IMR-90 (cell line): ENCODE results near the gene PPP1R1C. TPM values are rescaled to one million over a fixed set of nuclear protein-coding genes. Genes with fewer than 3 reads are reported as not detected.

ENCODE experiments used
- ATAC-seq: fragments of 200-7000 bp; cut with Tn5 transposase; 2 replicates; pipeline ENCODE4 v1.9.1; 2020; ENCODE audit warnings: low read depth, mild to moderate bottlenecking, moderate library complexity
- BruUV-seq: library from RNA; stranded (reverse); fragments of 400-500 nt; replicated peaks from 2 replicates; lab custom pipeline; 2021; lab: Mats Ljungman, UMichigan
- CTCF ChIA-PET: fragments of 300-600 bp; formaldehyde crosslinking; extraction: SDS; loops from one replicate; lab custom pipeline; 2021; ENCODE audit warnings: antibody characterized with exemption; lab: Yijun Ruan, JAX
- POLR2A ChIA-PET: fragments of 300-600 bp; sonication (Branson Sonifier 250); formaldehyde crosslinking; loops from one replicate; lab custom pipeline; 2022; ENCODE audit warnings: antibody characterized with exemption; ENCODE audit not compliant: unreplicated experiment; lab: Charles Lee
- DNase-seq: peaks from one replicate; pipeline ENCODE4 v3.0.0; 2013
- H2AFZ ChIP-seq: replicated peaks from 2 replicates; pipeline ENCODE3; 2013; ENCODE audit warnings: low read length, mild to moderate bottlenecking; ENCODE audit not compliant: poor library complexity
- H2AK5ac ChIP-seq: 2 replicates; pipeline ENCODE4 v1.6.1; 2013; ENCODE audit warnings: low read depth, low read length, inconsistent platforms
- H2AK9ac ChIP-seq: replicated peaks from 2 replicates; pipeline ENCODE3; 2013; ENCODE audit warnings: mild to moderate bottlenecking, low read depth, low read length, moderate library complexity; ENCODE audit not compliant: poor library complexity
- H2BK120ac ChIP-seq: 2 replicates; pipeline ENCODE4 v1.6.1; 2013; ENCODE audit warnings: low read depth, low read length, inconsistent platforms
- H2BK15ac ChIP-seq: 3 replicates; pipeline ENCODE4 v1.6.1; 2013; ENCODE audit warnings: low read depth, low read length, inconsistent platforms
- H2BK20ac ChIP-seq: 2 replicates; pipeline ENCODE4 v1.6.1; 2013; ENCODE audit warnings: low read depth, mild to moderate bottlenecking, inconsistent platforms, low read length, moderate library complexity
- H2BK5ac ChIP-seq: 2 replicates; pipeline ENCODE4 v1.6.1; 2013; ENCODE audit warnings: mild to moderate bottlenecking, low read depth, low read length, inconsistent platforms; ENCODE audit not compliant: poor library complexity, severe bottlenecking
- H3K14ac ChIP-seq: replicated peaks from 2 replicates; pipeline ENCODE4 v1.6.1; 2013; ENCODE audit warnings: low read depth, low read length, inconsistent platforms
- H3K18ac ChIP-seq: 2 replicates; pipeline ENCODE4 v1.6.1; 2013; ENCODE audit warnings: low read depth, low read length, control low read depth
- H3K23ac ChIP-seq: 2 replicates; pipeline ENCODE4 v1.6.1; 2013; ENCODE audit warnings: low read depth, low read length, inconsistent platforms
- H3K27ac ChIP-seq: 2 replicates; pipeline ENCODE4 v1.5.1; 2013; ENCODE audit warnings: mild to moderate bottlenecking, control low read depth, low read length; ENCODE audit not compliant: insufficient read depth
- H3K27me3 ChIP-seq: 2 replicates; pipeline ENCODE4 v1.6.1; 2013; ENCODE audit warnings: low read length; ENCODE audit not compliant: control insufficient read depth, insufficient read depth
- H3K36me3 ChIP-seq: 2 replicates; pipeline ENCODE4 v1.6.1; 2013; ENCODE audit warnings: low read length, mixed read lengths; ENCODE audit not compliant: control insufficient read depth, insufficient read depth
- H3K4ac ChIP-seq: 2 replicates; pipeline ENCODE4 v1.6.1; 2013; ENCODE audit warnings: low read depth, low read length, inconsistent platforms
- H3K4me1 ChIP-seq: 2 replicates; pipeline ENCODE4 v1.6.1; 2013; ENCODE audit warnings: low read length, mixed read lengths; ENCODE audit not compliant: control insufficient read depth, insufficient read depth
- H3K4me2 ChIP-seq: 2 replicates; pipeline ENCODE4 v1.6.1; 2013; ENCODE audit warnings: low read depth, mild to moderate bottlenecking, control low read depth, low read length, moderate library complexity
- H3K4me3 ChIP-seq: 2 replicates; pipeline ENCODE4 v1.5.1; 2013; ENCODE audit warnings: low read depth, mild to moderate bottlenecking, control low read depth, low read length, moderate library complexity; ENCODE audit not compliant: insufficient read depth
- H3K56ac ChIP-seq: 2 replicates; pipeline ENCODE4 v1.6.1; 2013; ENCODE audit warnings: low read length, inconsistent platforms; ENCODE audit not compliant: insufficient read depth; ENCODE audit errors: extremely low read depth
- H3K79me1 ChIP-seq, 2 experiments: 2 replicates each; pipeline ENCODE4 v1.6.1; 2013; ENCODE audit warnings: low read length in 2 of 2, inconsistent platforms in 1 of 2, low read depth in 1 of 2
- H3K9ac ChIP-seq: 2 replicates; pipeline ENCODE4 v1.6.1; 2013; ENCODE audit warnings: low read depth, low read length, control low read depth
- H3K9me1 ChIP-seq: 2 replicates; pipeline ENCODE4 v1.6.1; 2013; ENCODE audit warnings: low read length, inconsistent platforms; ENCODE audit not compliant: insufficient read depth
- H3K9me3 ChIP-seq: 2 replicates; pipeline ENCODE4 v1.6.1; 2013; ENCODE audit warnings: low read length; ENCODE audit not compliant: control insufficient read depth, insufficient read depth
- H4K20me1 ChIP-seq: 2 replicates; pipeline ENCODE4 v1.6.1; 2013; ENCODE audit warnings: low read length, inconsistent platforms; ENCODE audit not compliant: insufficient read depth
- H4K5ac ChIP-seq: 2 replicates; pipeline ENCODE4 v1.6.1; 2013; ENCODE audit warnings: mild to moderate bottlenecking, low read depth, low read length, control low read depth
- H4K8ac ChIP-seq, 2 experiments: 2 replicates each; pipeline ENCODE4 v1.6.1; 2013; ENCODE audit warnings: low read depth in 2 of 2, low read length in 2 of 2, control low read depth in 1 of 2, inconsistent platforms in 1 of 2
- H4K91ac ChIP-seq: 2 replicates; pipeline ENCODE4 v1.6.1; 2013; ENCODE audit warnings: low read depth, low read length, inconsistent platforms; ENCODE audit not compliant: insufficient read depth
- BHLHE40 ChIP-seq: fragments of 150-350 bp; IDR thresholded peaks from 2 replicates; pipeline ENCODE4 v1.6.1; 2016; ENCODE audit warnings: mild to moderate bottlenecking, low read depth, low read length
- MXI1 ChIP-seq: IDR thresholded peaks from 2 replicates; pipeline ENCODE4 v1.6.1; 2012; ENCODE audit warnings: low read depth, mild to moderate bottlenecking, low read length, moderate library complexity, borderline replicate concordance
- RCOR1 ChIP-seq: IDR thresholded peaks from 2 replicates; pipeline ENCODE4 v1.6.1; 2012; ENCODE audit warnings: mild to moderate bottlenecking, low read length, improper control_type of control experiment; ENCODE audit not compliant: insufficient replicate concordance
- RFX5 ChIP-seq: IDR thresholded peaks from 2 replicates; pipeline ENCODE4 v1.8.0; 2012; ENCODE audit warnings: low read depth, mild to moderate bottlenecking, low read length, moderate library complexity
- SMC3 ChIP-seq: fragments of 150-350 bp; IDR thresholded peaks from 2 replicates; pipeline ENCODE4 v1.6.1; 2016; ENCODE audit warnings: low read depth, mild to moderate bottlenecking, antibody characterized with exemption, low read length, moderate library complexity
- WGBS, 2 experiments: methylation state at CpG; one replicate each; pipeline versions ENCODE4 v1.1.5 to v1.1.7; 2013; ENCODE audit warnings: missing lambda C conversion rate in 2 of 2; ENCODE audit not compliant: insufficient read length in 1 of 2; ENCODE audit errors: extremely low coverage in 2 of 2; 5-methylcytosine and 5-hydroxymethylcytosine counted together
- dilution Hi-C: fragments of 300-500 bp; cut with HindIII; formaldehyde crosslinking; loops from one replicate; pipeline ENCODE4 v1.14.3; 2018; ENCODE audit warnings: low sequenced_read_pairs; ENCODE audit not compliant: unreplicated experiment
- in situ Hi-C: fragments of 300-500 bp; cut with MboI; formaldehyde crosslinking; loops from 3 replicates; pipeline ENCODE4 v1.14.3; 2019; ENCODE audit warnings: low sequenced_read_pairs, inconsistent platforms, mixed read lengths
- intact Hi-C: fragments of 100-400 bp; cut with micrococcal nuclease; formaldehyde crosslinking; loops from 2 replicates; pipeline ENCODE4 v1.10.0; 2022
- polyA plus RNA-seq, 3 experiments: library from polyadenylated mRNA; depleted of rRNA; stranded (reverse); fragments of >200 nt; gene quantifications; 2 replicates each; pipeline ENCODE4 v1.2.3, GENCODE V29; 2012; ENCODE audit warnings: low replicate concordance in 1 of 3
- total RNA-seq: library from RNA; depleted of rRNA; stranded (reverse); fragments of >200 nt; gene quantifications from 2 replicates; pipeline ENCODE4 v1.2.3, GENCODE V29; 2012

The PPP1R1C gene
- total and polyA plus RNA-seq, 2 of the 4 experiments (the other 2 are of a cell fraction) = 0.10 to 0.36 TPM

DNA sequence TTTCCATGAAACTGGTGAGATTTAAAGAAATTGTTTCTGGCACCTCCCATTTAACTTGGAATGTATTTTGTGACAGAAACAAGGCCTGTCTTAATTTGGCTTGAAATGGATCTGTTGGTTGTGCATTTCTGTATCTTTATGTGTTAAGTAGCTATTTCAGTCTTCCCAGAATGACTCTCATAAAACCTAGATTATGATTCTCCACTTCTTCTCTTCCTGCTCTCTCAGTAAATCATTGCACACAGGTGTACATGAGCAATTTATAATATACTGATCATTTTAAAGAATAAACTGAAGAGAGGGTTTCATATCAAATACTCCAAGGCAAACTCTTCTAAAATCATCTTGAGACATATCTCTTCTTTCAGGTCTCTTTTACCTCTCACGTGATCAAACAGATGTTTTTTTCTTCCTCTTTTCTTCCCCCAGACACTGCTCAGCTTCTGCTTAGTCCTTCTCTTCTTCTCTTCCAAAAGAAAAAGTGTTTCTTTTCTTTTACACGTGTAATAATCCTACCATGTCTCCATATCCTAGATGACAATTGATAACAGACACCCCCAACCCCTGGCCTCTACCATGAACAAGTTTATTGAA, 112.0 kb downstream of the PPP1R1C start:
- intact Hi-C loops = no loop called here
- Histone ChIP-seq H2AK5ac (no peak overlapping the region), H2AK9ac (no peak overlapping the region), H2BK5ac (no peak overlapping the region), H3K4me3 (no peak overlapping the region), H3K36me3 (no peaks in the 10 kb centered on the region), H3K4ac (no peak overlapping the region), H2BK120ac (no peak overlapping the region), H2AFZ (no peak overlapping the region), H2BK15ac (no peak overlapping the region), H3K56ac (no peak overlapping the region), H3K23ac (no peak overlapping the region), H3K79me1 (no peaks in the 10 kb centered on the region), H3K27ac (no peak overlapping the region), H3K4me1 (no peaks in the 10 kb centered on the region), H3K4me2 (no peak overlapping the region), H3K18ac (no peak overlapping the region), H3K27me3 (no peaks in the 10 kb centered on the region), H3K14ac (no peak overlapping the region), H3K9me3 (no peaks in the 10 kb centered on the region), H2BK20ac (no peak overlapping the region), H4K5ac (no peak overlapping the region), H4K8ac (no peak overlapping the region), H3K9me1 (no peaks in the 10 kb centered on the region), H3K9ac (no peak overlapping the region), H4K20me1 (no peaks in the 10 kb centered on the region), H4K91ac (no peak overlapping the region)
- BruUV-seq = no TSS peak
- in situ Hi-C loops = no loop called here
- POLR2A ChIA-PET = no interaction called here
- dilution Hi-C loops = no loop called here
- 100% methylated on average over 1 of the region's 2 CpGs; no CpG with 5 or more reads in 1 of the 2 experiments for WGBS, 2 experiments
- DNase-seq (no peak), ATAC-seq (no peak)
- TF ChIP-seq BHLHE40 (no peak), RCOR1 (no peak), RFX5 (no peak), SMC3 (no peak), MXI1 (no peak)
- CTCF ChIA-PET = no interaction called here
